Measurements from ENCODE around the gene THSD4. TPM values are rescaled to one million over a fixed set of nuclear protein-coding genes. Genes with fewer than 3 reads are reported as not detected.

Gene THSD4
- total and polyA plus RNA-seq, 3 experiments from 2014 or later = not detected

DNA sequence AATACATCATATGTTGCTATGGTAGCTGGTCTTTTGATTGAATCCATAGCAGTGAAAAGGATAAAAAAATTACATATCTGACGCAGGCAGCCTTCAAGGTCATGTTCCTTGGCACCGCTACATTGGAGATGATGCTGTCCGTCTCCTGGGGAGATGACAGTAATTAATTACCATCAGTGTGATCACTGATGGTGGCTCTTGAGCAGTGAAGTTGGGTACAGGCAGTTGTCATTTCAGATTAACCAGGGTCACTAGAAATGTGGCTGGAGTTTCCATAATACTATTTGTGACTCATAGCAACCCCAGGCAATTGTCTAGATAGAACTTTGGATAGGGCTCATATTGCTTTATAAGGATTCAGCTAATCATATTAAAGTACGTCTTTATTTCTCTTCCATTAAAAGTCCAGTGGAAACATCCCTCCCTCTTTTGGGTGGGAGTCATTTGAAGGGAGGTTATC lies 136.3 kb downstream of the THSD4 start:
- POLR2A ChIA-PET = no interaction called here
- Histone ChIP-seq H3K27ac (ENCODE audit: low read depth, low read length) (no peak overlapping the region), H3K36me3 (ENCODE audit: insufficient read depth, low read length) (no peaks in the 10 kb centered on the region), H3K27me3 (ENCODE audit: insufficient read depth, low read length, poor library complexity, severe bottlenecking) (no peaks in the 10 kb centered on the region), H3K9me3 (ENCODE audit: low read length) (no peaks in the 10 kb centered on the region), H3K4me3 (ENCODE audit: low read length) (no peak overlapping the region), H3K4me1 (ENCODE audit: insufficient read depth, low read length) (no peaks in the 10 kb centered on the region)
- no peak for DNase-seq
- H3K4me1 Mint-ChIP-seq = no peaks in the 10 kb centered on the region
- no peaks in the 10 kb centered on the region for H3K36me3 Mint-ChIP-seq
- peaks cover 6 to 23% of the 10 kb centered on the region in 2 donors for H3K27me3 Mint-ChIP-seq
- peaks cover 0 to 3% (median 0%) of the 10 kb centered on the region in 5 donors for H3K9me3 Mint-ChIP-seq
- no peak overlapping the region for H3K4me3 Mint-ChIP-seq
- CTCF ChIA-PET = interaction anchor here (0.6 kb wide), 1 partner anchor 89 kb away, joined by 3 read pairs; no protein-coding TSS in a partner anchor
- no peak overlapping the region for H3K27ac Mint-ChIP-seq

- no peak for DNase-seq
- Histone ChIP-seq H3K4me1 (ENCODE audit: insufficient read depth, low read length) (no peaks in the 10 kb centered on the region), H3K9me3 (ENCODE audit: low read length) (no peaks in the 10 kb centered on the region), H3K4me3 (ENCODE audit: low read length) (no peak overlapping the region), H3K27ac (ENCODE audit: low read depth, low read length) (no peak overlapping the region), H3K27me3 (ENCODE audit: insufficient read depth, low read length, poor library complexity, severe bottlenecking) (no peaks in the 10 kb centered on the region), H3K36me3 (ENCODE audit: insufficient read depth, low read length) (no peaks in the 10 kb centered on the region)
- H3K4me1 Mint-ChIP-seq = no peaks in the 10 kb centered on the region
- peaks cover 6 to 23% of the 10 kb centered on the region in 2 donors for H3K27me3 Mint-ChIP-seq
- ChIA-PET POLR2A (no interaction called here), CTCF (interaction anchor here (0.6 kb wide), 1 partner anchor 38 kb away, joined by 3 read pairs; no protein-coding TSS in a partner anchor)
- peaks cover 0 to 3% (median 0%) of the 10 kb centered on the region in 5 donors for H3K9me3 Mint-ChIP-seq
- H3K27ac Mint-ChIP-seq = no peak overlapping the region
- H3K36me3 Mint-ChIP-seq = no peaks in the 10 kb centered on the region
- no peak overlapping the region for H3K4me3 Mint-ChIP-seq
Measured at GRCh38 chr15:71252044-71252739, 136.9 kb downstream of the THSD4 start.

DNA sequence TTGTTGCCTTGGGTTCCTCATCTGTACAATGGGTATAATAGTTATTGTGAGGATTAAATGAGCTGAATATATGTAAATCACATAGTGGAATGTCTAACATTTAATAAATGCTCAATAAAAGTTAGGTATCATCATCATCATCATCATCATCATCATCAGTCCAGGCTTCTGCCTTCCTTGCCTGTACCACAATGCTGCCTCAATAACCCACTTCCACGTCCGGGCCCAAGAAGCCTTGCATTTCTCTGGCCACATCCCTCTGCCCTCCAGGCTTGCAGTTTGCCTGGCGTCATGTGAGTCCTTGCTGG lies 137.4 kb downstream of the THSD4 start:
- Histone ChIP-seq H3K9me3 (ENCODE audit: low read length) (no peaks in the 10 kb centered on the region), H3K36me3 (ENCODE audit: insufficient read depth, low read length) (no peaks in the 10 kb centered on the region), H3K27ac (ENCODE audit: low read depth, low read length) (no peak overlapping the region), H3K4me3 (ENCODE audit: low read length) (no peak overlapping the region), H3K4me1 (ENCODE audit: insufficient read depth, low read length) (no peaks in the 10 kb centered on the region), H3K27me3 (ENCODE audit: insufficient read depth, low read length, poor library complexity, severe bottlenecking) (no peaks in the 10 kb centered on the region)
- POLR2A ChIA-PET = no interaction called here
- Mint-ChIP-seq H3K9me3 (peaks cover 0 to 3% (median 0%) of the 10 kb centered on the region in 5 donors), H3K4me3 (no peak overlapping the region), H3K36me3 (no peaks in the 10 kb centered on the region), H3K4me1 (no peaks in the 10 kb centered on the region), H3K27me3 (peaks cover 5 to 18% of the 10 kb centered on the region in 2 donors), H3K27ac (no peak overlapping the region)
- no peak for DNase-seq
- CTCF ChIA-PET = interaction anchor here (0.6 kb wide), 1 partner anchor 37 kb away, joined by 3 read pairs; no protein-coding TSS in a partner anchor

DNA sequence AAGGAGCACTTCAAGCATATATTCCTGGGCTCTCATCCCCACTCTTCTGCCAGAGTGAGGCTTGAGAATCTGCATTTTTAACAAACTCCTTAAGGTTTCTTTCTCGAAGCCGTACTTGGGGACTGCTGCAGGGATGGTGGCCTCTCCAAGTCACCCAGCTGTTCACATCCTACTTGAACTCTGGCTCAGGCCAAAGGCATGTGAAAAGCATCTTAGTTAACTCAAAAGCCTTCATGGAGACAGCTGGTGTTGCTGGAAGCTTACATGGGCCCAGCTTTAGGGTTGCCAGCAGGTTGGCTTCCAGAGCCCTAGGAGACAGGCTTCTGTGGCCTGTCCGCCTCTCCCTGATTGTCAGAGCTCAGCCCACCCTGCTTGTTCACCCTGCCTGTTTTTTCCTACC lies 139.2 kb downstream of the THSD4 start:
- Histone ChIP-seq H3K9me3 (ENCODE audit: low read length) (no peaks in the 10 kb centered on the region), H3K36me3 (ENCODE audit: insufficient read depth, low read length) (no peaks in the 10 kb centered on the region), H3K27me3 (ENCODE audit: insufficient read depth, low read length, poor library complexity, severe bottlenecking) (no peaks in the 10 kb centered on the region), H3K27ac (ENCODE audit: low read depth, low read length) (no peak overlapping the region), H3K4me1 (ENCODE audit: insufficient read depth, low read length) (no peaks in the 10 kb centered on the region), H3K4me3 (ENCODE audit: low read length) (no peak overlapping the region)
- Mint-ChIP-seq H3K27ac (no peak overlapping the region), H3K4me3 (no peak overlapping the region), H3K36me3 (no peaks in the 10 kb centered on the region), H3K4me1 (no peaks in the 10 kb centered on the region), H3K9me3 (peaks cover 0 to 3% (median 0%) of the 10 kb centered on the region in 5 donors), H3K27me3 (peaks cover 7 to 11% of the 10 kb centered on the region in 2 donors)
- no peak for DNase-seq
- ChIA-PET POLR2A (no interaction called here), CTCF (no interaction called here)

- ChIA-PET CTCF (no interaction called here), POLR2A (no interaction called here)
- H3K27me3 ChIP-seq (ENCODE audit: insufficient read depth, low read length, poor library complexity, severe bottlenecking) = no peaks in the 10 kb centered on the region
- no peak overlapping the region for H3K4me3 Mint-ChIP-seq
- peaks cover 0 to 3% (median 0%) of the 10 kb centered on the region in 5 donors for H3K9me3 Mint-ChIP-seq
- H3K36me3 ChIP-seq (ENCODE audit: insufficient read depth, low read length) = no peaks in the 10 kb centered on the region
- no peaks in the 10 kb centered on the region for H3K36me3 Mint-ChIP-seq
- H3K9me3 ChIP-seq (ENCODE audit: low read length) = no peaks in the 10 kb centered on the region
- H3K4me3 ChIP-seq (ENCODE audit: low read length) = no peak overlapping the region
- no peak overlapping the region for H3K27ac ChIP-seq (ENCODE audit: low read depth, low read length)
- peaks cover 3 to 7% of the 10 kb centered on the region in 2 donors for H3K27me3 Mint-ChIP-seq
- no peaks in the 10 kb centered on the region for H3K4me1 ChIP-seq (ENCODE audit: insufficient read depth, low read length)
- no peak for DNase-seq
- H3K4me1 Mint-ChIP-seq = no peaks in the 10 kb centered on the region
- no peak overlapping the region for H3K27ac Mint-ChIP-seq
Measured at GRCh38 chr15:71256934-71257664, 141.8 kb downstream of the THSD4 start.

- POLR2A ChIA-PET = no interaction called here
- no peaks in the 10 kb centered on the region for H3K4me1 Mint-ChIP-seq
- CTCF ChIA-PET = interaction anchor here (1.3 kb wide), 1 partner anchor 73 kb away, joined by 3 read pairs; no protein-coding TSS in a partner anchor
Measured at GRCh38 chr15:71259866-71260265, 144.6 kb downstream of the THSD4 start.

GRCh38 chr15:71261418-71261817 lies 146.1 kb downstream of the THSD4 start:
- H3K4me3 Mint-ChIP-seq = no peak overlapping the region
- peaks cover 0 to 5% (median 0%) of the 10 kb centered on the region in 5 donors for H3K9me3 Mint-ChIP-seq
- DNase-seq = no peak
- no peak overlapping the region for H3K4me3 ChIP-seq (ENCODE audit: low read length)
- no peak overlapping the region for H3K27ac ChIP-seq (ENCODE audit: low read depth, low read length)
- no peaks in the 10 kb centered on the region for H3K4me1 ChIP-seq (ENCODE audit: insufficient read depth, low read length)
- H3K27me3 Mint-ChIP-seq = peaks cover 7 to 18% of the 10 kb centered on the region in 2 donors
- ChIA-PET CTCF (no interaction called here), POLR2A (no interaction called here)
- no peaks in the 10 kb centered on the region for H3K4me1 Mint-ChIP-seq
- no peaks in the 10 kb centered on the region for H3K36me3 ChIP-seq (ENCODE audit: insufficient read depth, low read length)
- H3K27ac Mint-ChIP-seq = no peak overlapping the region
- H3K9me3 ChIP-seq (ENCODE audit: low read length) = no peaks in the 10 kb centered on the region
- H3K27me3 ChIP-seq (ENCODE audit: insufficient read depth, low read length, poor library complexity, severe bottlenecking) = no peaks in the 10 kb centered on the region
- H3K36me3 Mint-ChIP-seq = no peaks in the 10 kb centered on the region

More at GRCh38 chr15:71259866-71260265, 144.6 kb downstream of the THSD4 start:
- H3K27me3 Mint-ChIP-seq = peaks cover 8 to 15% of the 10 kb centered on the region in 2 donors
- Histone ChIP-seq H3K9me3 (ENCODE audit: low read length) (no peaks in the 10 kb centered on the region), H3K27ac (ENCODE audit: low read depth, low read length) (no peak overlapping the region), H3K4me3 (ENCODE audit: low read length) (no peak overlapping the region), H3K4me1 (ENCODE audit: insufficient read depth, low read length) (no peaks in the 10 kb centered on the region), H3K27me3 (ENCODE audit: insufficient read depth, low read length, poor library complexity, severe bottlenecking) (no peaks in the 10 kb centered on the region), H3K36me3 (ENCODE audit: insufficient read depth, low read length) (no peaks in the 10 kb centered on the region)
- DNase-seq = no peak
- H3K4me3 Mint-ChIP-seq = no peak overlapping the region
- H3K9me3 Mint-ChIP-seq = peaks cover 0 to 5% (median 0%) of the 10 kb centered on the region in 5 donors
- H3K27ac Mint-ChIP-seq = no peak overlapping the region
- H3K36me3 Mint-ChIP-seq = no peaks in the 10 kb centered on the region

DNA sequence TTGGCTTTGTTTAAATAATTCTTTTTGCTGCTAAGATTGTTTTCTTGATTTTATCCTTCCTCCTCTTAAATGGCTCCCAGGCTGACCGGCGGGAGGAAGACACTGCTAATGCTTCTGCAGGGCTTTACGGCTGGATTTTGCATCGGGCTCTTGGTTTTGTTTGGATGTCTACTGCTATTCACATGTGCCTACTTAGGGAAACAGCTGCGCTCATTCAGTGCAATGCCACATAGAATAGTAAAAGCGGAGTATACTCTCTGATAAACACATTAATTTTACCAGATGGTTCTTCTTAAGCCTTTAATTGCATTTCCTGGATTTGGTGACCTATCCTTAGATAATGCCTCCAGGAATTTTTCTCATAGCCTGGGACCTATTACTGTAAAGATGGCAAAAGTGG lies 146.6 kb downstream of the THSD4 start:
- CTCF ChIA-PET = no interaction called here
- POLR2A ChIA-PET = no interaction called here
- Histone ChIP-seq H3K27ac (ENCODE audit: low read depth, low read length) (no peak overlapping the region), H3K4me3 (ENCODE audit: low read length) (no peak overlapping the region), H3K27me3 (ENCODE audit: insufficient read depth, low read length, poor library complexity, severe bottlenecking) (no peaks in the 10 kb centered on the region), H3K36me3 (ENCODE audit: insufficient read depth, low read length) (no peaks in the 10 kb centered on the region), H3K9me3 (ENCODE audit: low read length) (no peaks in the 10 kb centered on the region), H3K4me1 (ENCODE audit: insufficient read depth, low read length) (no peaks in the 10 kb centered on the region)
- Mint-ChIP-seq H3K27ac (no peak overlapping the region), H3K4me1 (no peaks in the 10 kb centered on the region), H3K4me3 (no peak overlapping the region), H3K36me3 (no peaks in the 10 kb centered on the region), H3K9me3 (peaks cover 0 to 5% (median 0%) of the 10 kb centered on the region in 5 donors), H3K27me3 (peaks cover 11 to 21% of the 10 kb centered on the region in 2 donors)
- no peak for DNase-seq

Data from CD8-positive, alpha-beta memory T cell (primary cell).